HG02852 (cell line): ENCODE measurements around the gene NPC1L1.

Experiments used
- ATAC-seq: cut with Tn5 transposase; IDR thresholded peaks from one replicate; pipeline ENCODE4 v1.9.1; 2021; ENCODE audit warnings: mild to moderate bottlenecking, moderate library complexity; ENCODE audit not compliant: unreplicated experiment

NPC1L1 gene

DNA sequence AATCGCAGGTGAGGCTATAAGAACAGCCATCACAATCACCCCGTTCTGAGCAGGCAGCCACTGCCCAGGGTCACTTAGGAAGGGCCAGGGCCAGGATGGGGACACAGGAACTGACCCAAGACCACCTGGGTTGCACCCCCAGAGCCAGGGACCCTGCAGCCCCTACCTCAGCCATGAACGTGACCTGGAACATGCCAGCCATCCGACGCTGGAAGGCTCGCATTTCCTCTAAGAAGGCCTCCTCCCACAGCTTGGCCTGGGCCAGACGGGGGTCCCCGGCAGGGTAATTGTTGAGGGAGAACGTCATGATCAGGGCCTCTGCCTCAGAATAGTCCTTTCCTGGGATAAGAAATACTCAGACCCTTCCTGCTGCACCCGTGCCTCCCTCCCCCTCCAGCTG is 5.0 kb downstream of the NPC1L1 start:
- ATAC-seq, result no peak

DNA sequence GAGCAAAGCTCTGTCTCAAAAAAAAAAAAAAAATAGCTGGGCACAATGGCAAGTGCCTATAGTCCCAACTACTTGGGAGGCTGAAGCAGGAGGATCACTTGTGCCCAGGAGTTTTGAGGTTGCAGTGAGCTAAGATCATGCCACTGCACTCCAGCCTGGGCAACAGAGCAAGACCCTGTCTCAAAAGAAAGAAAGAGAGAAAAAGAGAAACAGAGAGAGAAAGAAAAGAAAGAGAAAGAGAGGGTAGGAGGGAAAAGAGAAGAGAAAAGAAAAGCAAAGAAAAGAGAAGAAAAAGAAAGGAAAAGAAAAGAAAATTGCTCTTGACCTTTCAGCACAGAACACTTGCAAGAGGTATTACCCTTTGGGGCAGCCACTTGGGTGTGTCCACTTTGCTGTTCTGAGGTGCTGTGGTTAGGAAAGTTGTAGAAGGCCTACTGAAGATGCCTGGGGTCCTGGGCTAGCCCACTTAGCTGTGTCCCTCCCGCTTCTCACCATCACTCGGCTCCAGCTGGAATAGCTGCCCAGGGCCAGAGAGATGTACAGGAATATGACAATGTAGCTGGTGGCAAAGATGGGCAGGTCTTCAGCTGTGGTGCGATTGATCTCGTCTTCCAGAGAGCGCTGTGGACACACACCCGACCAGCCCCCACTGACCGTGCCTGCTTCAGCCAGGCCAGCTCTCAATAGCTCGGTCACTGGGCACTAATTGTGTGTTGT is 5.6 kb downstream of the NPC1L1 start:
- no peak for ATAC-seq

- no peak for ATAC-seq
Measured at GRCh38 chr7:44534501-44534900, 6.6 kb downstream of the NPC1L1 start.

DNA sequence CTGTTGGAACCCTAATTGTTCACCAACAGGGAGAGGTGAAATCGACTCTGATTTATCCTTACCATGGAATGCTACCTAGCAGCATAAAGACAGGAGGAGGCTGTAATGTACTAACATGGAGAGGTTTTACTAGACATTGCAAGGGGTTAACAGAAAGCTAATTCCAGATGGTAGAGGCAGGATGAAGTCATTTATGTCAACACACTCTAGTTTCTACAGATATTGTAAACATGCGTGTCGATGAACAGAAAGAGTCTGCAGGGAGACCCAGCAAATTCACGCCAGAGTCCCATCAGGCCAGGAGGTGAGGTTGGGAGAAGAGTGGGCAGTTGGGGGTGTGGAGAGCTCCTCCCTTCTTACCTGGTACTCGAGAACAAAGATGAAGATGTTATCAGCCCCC is 7.0 kb downstream of the NPC1L1 start:
- ATAC-seq, result no peak

GRCh38 chr7:44533301-44534055 is 7.7 kb downstream of the NPC1L1 start:
- ATAC-seq, result no peak

GRCh38 chr7:44531421-44532380 is 9.4 kb downstream of the NPC1L1 start:
- ATAC-seq, result no peak

DNA sequence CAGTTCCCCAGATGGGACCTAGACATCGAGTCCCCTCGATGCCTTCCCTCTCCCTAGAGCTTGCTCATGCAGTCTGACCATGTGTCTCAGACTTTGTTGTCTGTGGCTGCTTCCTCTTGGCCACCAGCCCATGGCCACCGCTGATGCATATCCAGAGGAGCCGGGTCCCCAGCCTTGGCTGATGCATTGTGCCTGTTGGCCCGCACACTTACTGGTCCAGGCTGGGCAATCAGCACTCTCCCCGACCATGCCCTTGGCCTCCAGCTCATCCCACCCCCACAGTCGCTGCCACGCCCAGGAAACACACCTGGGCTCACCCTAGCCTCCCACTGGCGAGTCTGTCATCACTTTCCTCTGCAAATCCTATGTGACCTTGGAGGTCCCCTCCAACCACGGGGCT is 10.1 kb downstream of the NPC1L1 start:
- no peak for ATAC-seq

DNA sequence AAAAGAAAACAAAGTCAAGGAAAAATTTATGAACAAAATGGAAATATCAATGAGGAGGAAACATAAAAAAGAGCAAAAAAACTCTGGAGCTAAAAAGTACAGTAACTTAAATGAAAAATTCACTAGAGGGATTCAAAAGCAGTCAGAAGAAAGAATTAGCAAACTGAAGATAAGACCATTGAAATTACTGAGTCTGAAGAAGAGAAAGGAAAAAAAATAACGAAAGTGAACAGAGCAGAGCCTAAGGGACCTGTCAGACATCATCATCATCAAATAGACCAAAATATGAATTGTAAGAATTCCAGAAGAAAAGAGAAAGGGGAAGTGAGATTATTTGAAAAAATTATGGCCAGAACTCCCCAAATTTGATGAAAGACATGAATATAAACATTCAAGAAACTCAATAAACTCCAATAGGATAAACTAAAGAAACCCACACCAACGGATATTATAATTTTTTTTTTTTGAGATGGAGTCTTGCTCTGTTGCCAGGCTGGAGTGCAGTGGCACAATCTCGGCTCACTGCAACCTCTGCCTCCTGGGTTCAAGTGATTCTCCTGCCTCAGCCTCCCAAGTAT is 16.2 kb downstream of the NPC1L1 start:
- ATAC-seq, result no peak

DNA sequence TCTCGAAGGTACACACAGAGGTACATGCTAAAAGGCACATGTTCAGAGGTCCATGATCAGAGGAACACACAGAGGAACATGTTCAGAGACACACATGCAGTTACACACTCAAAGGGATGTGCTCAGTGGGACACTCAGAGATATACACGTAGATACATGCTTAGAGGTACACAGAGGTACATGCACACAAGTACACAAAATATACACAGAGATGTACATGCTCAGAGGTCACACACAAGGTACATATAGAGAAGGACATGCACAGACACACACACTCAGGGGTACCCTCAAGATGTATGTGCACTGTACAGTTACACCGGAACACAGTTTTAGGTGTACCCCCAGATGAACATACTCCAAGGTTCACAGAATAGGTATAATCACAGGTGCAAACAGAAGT is 18.8 kb downstream of the NPC1L1 start:
- ATAC-seq, result no peak

DNA sequence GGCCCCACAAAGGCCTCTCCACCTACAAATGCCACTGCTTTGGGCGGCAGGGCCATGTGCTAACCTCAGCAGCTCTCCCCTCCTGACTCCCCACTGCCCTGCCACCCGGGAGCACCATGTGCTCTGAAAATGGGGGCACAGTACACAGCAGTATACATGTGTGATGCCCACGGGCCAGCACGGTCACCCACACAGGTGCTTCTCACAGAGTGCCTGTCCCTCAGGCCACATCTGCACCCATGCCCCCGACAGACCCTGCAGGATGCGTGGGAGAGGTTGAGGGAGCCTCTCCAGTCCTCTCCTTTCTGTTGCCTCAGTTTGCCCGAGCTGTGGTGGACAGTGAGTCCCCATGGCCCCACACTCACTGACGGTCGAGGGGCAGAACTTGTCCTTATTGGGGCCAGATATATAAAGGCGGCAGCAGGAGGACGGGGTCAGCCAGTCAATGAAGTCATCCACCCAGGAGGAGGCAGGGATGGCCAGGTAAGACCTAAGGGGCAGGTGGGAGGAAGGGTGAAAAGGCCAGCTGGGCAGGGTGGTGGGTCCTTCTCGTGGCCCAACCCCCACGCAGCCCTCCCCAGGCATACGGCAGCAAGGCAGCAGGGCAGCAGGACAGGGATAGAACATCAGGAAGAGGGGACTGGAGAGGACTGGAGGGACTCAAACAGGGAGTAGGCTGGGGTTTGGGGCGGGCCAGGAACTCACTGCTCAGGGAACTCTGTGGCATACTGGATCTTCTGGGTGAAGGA is 19.6 kb downstream of the NPC1L1 start:
- ATAC-seq, result no peak

DNA sequence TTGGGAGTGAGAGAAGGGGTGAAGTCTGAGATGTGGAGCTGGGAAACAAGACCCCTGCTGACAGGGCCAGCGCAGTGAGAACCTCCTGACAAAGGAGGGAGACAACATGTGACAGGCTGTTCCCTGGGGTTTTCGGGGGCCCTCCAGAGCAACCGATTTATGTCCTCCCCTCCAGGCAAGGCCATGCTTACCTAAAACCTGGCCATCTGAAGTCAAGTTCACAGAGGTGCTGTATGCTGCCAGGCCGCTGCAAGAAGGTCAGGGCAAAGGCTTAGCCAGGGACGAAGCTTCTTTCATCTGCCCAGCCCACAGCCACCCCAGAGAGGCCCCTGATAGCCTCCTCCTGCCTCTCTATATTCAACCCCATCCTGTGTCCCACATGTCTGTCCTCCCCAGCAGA is 20.6 kb downstream of the NPC1L1 start:
- no peak for ATAC-seq

DNA sequence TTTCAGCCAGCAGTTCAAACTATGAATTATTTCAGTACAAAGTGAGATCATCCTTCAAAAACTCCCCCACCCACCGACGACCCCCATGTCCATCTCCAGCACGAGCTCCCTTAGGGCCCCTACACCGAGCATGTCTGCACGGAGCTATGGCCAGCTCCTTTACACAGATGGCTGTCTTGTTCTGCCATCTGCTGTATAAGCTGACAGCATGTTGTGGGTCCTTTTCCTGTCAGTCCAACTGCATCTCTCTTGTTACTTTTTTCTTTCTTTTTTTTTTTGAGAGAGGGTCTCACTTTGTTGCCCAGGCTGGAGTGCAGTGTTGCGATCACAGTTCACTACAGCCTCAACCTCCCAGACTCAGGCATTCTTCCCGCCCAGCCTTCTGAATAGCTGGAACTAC is 21.6 kb downstream of the NPC1L1 start:
- ATAC-seq, result no peak

DNA sequence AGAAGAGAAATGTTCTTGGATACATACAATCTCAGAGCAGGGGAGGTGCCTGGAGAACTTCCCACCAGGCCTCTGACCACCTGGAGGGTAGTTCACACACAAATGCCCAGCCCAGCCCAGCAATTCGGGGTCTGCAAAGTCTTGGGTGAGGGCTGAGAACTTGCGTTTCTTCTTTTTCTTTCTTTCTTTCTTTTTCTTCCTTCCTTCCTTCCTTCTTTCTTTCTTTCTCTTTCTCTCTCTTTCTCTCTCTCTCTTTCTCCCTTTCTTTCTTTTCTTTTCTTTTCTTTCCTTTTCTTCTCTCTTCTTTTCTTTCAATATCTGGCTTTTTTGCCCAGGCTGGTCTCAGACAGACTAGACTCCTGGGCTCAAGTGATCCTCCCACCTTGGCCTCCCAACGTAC is 22.4 kb downstream of the NPC1L1 start:
- no peak for ATAC-seq

GRCh38 chr7:44517175-44517574 is 24.0 kb downstream of the NPC1L1 start:
- ATAC-seq, result no peak

- no peak for ATAC-seq
Measured at GRCh38 chr7:44515590-44516268, 25.4 kb downstream of the NPC1L1 start.

DNA sequence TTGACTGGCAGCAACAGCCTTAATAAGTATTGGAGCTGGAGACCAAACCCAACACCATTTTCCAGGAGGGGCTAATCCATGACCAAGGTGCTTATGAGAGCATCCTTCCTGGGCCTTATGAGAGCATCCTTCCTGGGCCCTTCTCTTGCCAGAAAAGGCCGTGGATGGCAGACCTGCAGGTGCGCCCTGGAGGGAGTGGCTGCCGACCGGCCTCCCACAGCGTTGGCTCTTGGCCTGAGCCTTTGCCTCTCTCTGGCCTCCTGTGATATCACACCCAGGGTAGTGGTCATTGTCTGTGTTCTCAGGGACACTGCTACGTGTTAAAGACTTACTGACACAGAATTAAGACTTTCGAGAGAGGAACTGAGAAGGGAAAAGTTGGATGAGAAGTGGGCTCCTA is 28.4 kb downstream of the NPC1L1 start:
- no peak for ATAC-seq

DNA sequence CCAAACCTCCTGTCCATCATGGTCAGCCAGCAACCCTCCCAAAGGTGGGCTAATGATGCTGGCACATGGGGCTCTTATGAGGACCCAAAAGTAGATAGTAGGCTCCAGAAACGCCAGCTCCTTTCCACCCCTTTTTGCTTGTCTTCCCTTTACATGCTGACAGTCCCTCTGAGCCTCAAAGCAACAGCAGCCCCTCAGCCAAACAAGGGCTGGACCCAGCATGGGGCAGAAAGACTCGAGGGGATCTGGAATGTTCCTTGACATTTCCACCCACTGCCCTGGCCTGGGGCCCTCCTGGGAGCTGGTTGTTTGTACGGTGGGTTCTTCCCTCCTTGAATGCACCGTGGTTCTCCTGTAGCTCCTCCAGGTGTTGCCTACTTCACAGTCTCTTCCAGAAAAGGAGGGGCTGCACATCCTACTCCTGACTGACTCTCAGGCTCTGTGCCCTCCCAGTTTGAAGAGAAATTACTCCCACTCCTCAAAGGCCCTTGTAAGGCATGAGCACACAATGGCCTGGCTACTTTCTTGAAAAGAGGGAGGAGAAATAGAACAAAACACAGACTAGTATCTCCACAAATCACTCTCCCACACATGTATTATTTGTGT is 29.2 kb downstream of the NPC1L1 start:
- ATAC-seq, result no peak

DNA sequence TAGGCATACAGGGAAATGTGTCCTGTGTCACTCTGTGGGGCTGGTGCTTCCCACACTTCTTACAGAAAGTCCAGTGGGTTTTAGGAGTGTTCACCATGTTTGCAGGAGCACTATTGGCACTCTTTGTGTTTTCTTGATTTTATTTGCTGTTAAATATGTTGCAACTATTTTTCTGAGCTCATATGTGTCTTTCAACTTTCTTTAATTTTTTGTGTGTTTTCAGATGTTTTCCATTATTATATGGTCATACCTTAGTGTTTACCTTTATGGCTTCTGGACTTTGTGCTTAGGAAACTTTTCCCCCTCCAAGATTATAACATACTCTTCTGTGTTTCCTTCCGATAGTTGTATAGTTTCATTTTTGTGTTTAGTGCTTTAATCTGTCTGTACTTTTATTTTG is 29.9 kb downstream of the NPC1L1 start:
- no peak for ATAC-seq

DNA sequence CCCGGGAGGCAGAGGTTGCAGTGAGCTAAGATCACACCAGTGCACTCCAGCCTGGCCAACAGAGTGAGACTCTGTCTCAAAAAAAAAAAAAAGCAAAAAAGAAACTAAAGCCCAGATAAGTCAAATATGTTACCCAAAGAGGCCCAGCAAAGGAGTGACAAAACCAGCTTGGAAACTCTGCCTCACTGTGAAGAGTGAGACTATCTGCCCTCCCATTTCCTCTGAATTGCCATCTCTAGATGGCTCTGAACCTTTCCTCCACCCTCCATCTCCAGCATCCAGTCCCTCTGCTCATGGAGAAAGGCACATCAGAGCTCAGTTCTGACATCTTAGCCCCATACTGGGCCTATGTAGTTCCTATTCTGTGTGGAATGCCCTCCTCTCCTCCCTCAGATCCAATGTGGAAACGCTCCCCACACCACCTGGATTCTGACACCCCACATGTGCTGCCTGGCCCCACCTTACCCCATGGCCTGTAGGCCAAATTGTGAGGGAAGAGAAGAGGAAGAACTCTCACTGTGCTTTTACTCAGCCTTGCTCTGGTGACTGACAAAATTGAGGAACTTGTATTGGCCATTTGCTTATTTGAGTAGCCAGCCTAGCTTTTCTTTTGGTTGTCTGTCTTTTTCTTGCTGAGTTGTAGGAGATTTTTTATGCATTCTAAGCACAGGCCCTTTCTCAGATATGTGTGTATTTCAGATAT is 32.7 kb downstream of the NPC1L1 start:
- no peak for ATAC-seq
